AG04450 (cell line): ENCODE measurements around the gene TPGS1. TPM values are rescaled to one million over a fixed set of nuclear protein-coding genes. Genes with fewer than 3 reads are reported as not detected.
A peak's percentile ranks its signal among the peaks of the same experiment; 100 is the strongest.

Experiments used
- CTCF ChIA-PET: fragments of 300-600, 350-600 bp; formaldehyde crosslinking; extraction: SDS; loops from one replicate; lab custom pipeline; 2022; ENCODE audit warnings: antibody characterized with exemption, inconsistent platforms; lab: Charles Lee
- POLR2A ChIA-PET: fragments of 350-600 bp; formaldehyde crosslinking; extraction: SDS; loops from one replicate; lab custom pipeline; 2021; ENCODE audit warnings: antibody characterized with exemption, inconsistent platforms; lab: Yijun Ruan, JAX
- DNase-seq: peaks from one replicate; pipeline ENCODE4 v3.0.0-alpha.2; 2011; ENCODE audit warnings: low read depth, low spot score
- H3K27ac ChIP-seq: one replicate; pipeline ENCODE4 v1.5.1; 2012; ENCODE audit warnings: low read depth, low read length, control low read depth
- H3K27me3 ChIP-seq: one replicate; pipeline ENCODE4 v1.6.0; 2012; ENCODE audit warnings: low read length; ENCODE audit not compliant: control insufficient read depth, insufficient read depth
- H3K4me3 ChIP-seq: 2 replicates; pipeline ENCODE4 v1.5.1; 2011; ENCODE audit warnings: mild to moderate bottlenecking, low read depth, low read length, control low read depth
- H3K9me3 ChIP-seq: 2 replicates; pipeline ENCODE4 v1.5.1; 2012; ENCODE audit warnings: low read length; ENCODE audit not compliant: control insufficient read depth, insufficient read depth
- polyA plus RNA-seq: library from polyadenylated mRNA; depleted of rRNA; stranded (reverse); fragments of >200 nt; gene quantifications from 2 replicates; pipeline ENCODE4 v1.2.3, GENCODE V29; 2011
- TF ChIP-seq, protein P1 (sequence below): IDR thresholded peaks from 2 replicates; pipeline ENCODE4 v1.5.1; 2011; ENCODE audit warnings: low read depth, low read length, control low read depth, inconsistent platforms

TPGS1 gene
- polyA plus RNA-seq, 1 experiment = 2.6 TPM

DNA sequence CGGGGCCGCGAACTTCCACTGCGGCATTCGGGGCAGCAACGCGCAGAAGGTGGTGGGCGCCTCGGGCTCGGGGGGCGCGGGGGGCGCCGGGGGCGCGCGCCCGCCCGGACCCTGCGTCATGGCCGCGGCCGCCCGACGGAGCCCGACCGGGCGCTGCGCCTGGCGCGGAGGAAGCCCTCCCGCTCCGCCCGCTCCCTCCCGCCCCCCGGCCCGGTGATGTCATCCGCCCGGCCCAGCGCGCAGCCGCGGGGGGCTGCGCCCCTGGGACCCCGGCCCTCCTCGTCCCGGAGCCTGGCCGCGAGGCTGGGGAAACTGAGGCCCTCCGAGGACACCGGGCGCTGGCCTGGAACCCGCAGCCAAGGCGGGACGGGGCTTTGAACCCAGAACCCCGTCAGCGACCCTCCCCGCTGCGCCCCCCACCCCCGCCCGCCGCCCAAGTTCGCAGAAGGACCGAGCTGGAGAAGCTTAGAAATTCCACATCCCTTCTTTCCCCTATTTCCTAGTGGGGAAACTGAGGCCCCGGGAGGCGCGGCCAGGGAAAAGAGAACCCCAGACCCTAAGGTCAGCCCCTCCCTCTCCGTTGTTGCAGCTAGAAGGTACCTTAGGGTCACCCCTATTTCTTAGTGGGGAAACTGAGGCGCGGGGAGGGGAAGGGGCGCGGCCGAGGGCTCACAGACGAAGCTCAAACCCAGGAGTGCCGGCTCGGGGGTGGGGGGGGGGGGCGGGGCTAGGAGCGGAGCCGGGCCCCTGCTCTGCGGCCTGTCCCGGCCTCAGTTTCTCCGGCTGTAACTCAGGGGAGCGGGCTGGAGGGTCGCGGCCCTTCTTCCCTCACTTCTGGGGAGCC is 46.2 kb upstream of the TPGS1 start, which contains the start of gene SHC2:
TSS of gene SHC2 (minus strand) at position 157 of the 844 bp plus-strand sequence. CDS start at position 120, 37 bp downstream.
- TF ChIP-seq, protein P1, sequence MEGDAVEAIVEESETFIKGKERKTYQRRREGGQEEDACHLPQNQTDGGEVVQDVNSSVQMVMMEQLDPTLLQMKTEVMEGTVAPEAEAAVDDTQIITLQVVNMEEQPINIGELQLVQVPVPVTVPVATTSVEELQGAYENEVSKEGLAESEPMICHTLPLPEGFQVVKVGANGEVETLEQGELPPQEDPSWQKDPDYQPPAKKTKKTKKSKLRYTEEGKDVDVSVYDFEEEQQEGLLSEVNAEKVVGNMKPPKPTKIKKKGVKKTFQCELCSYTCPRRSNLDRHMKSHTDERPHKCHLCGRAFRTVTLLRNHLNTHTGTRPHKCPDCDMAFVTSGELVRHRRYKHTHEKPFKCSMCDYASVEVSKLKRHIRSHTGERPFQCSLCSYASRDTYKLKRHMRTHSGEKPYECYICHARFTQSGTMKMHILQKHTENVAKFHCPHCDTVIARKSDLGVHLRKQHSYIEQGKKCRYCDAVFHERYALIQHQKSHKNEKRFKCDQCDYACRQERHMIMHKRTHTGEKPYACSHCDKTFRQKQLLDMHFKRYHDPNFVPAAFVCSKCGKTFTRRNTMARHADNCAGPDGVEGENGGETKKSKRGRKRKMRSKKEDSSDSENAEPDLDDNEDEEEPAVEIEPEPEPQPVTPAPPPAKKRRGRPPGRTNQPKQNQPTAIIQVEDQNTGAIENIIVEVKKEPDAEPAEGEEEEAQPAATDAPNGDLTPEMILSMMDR = no peak
- H3K4me3 ChIP-seq = peak within 1 kb of the TSS; percentile 62
- ChIA-PET CTCF (interaction anchor here (0.6 kb wide), 1 partner anchor 45 kb away, joined by 7 read pairs; no protein-coding TSS in a partner anchor), POLR2A (no interaction called here)
- peaks cover 30% of the 10 kb centered on the region; the same call in 1 of the 2 replicates for H3K9me3 ChIP-seq
- H3K27me3 ChIP-seq = peaks cover 18% of the 10 kb centered on the region
- DNase-seq = no peak
- no peak within 1 kb of the TSS for H3K27ac ChIP-seq

DNA sequence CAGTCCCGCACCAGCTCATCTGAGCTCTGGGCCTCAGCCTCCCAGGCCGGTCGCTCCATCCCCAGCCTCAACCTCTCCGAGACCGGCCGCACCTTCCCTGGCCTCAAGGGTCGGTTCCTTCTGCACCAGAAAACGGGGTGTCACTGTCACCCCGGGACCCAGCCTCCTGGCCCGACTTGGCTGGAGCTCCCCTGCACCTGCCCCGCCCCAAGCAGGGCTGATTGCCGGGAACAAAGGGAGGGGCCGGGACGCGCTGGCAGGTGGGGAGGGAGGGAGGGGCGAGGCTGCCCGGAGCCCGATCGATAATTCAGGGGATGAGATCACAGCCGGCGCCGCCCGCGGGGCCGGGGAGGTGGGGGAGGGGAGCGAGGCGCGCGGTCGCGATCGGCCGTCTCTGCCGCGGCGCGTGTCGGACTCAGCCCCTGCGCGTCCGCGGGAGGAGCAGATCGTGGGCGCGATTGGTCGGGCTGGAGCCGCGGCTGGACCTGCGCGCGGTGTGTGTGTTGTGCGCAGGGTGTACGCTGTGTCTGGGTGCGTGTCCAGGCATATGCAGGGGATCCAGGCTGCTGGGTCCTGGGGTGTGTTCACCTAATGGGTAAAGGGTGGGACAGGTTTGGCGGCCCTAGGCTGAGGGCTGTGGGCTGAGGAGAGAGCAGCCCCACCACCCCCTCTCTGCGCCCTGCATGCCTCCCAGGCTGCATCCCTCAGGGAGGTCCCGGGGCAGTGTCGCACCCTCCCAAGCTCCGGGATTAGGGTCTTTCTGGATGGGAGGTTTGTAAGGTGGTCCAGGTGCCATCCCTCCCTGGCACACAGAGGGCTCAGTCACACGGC is 45.4 kb upstream of the TPGS1 start:
- no peak overlapping the region for H3K27ac ChIP-seq
- POLR2A ChIA-PET = no interaction called here
- peaks cover 25% of the 10 kb centered on the region; the same call in 1 of the 2 replicates for H3K9me3 ChIP-seq
- peaks cover 18% of the 10 kb centered on the region for H3K27me3 ChIP-seq
- CTCF ChIA-PET = no interaction called here
- DNase-seq = no peak
- H3K4me3 ChIP-seq = no peak overlapping the region
- TF ChIP-seq, protein P1 = no peak

DNA sequence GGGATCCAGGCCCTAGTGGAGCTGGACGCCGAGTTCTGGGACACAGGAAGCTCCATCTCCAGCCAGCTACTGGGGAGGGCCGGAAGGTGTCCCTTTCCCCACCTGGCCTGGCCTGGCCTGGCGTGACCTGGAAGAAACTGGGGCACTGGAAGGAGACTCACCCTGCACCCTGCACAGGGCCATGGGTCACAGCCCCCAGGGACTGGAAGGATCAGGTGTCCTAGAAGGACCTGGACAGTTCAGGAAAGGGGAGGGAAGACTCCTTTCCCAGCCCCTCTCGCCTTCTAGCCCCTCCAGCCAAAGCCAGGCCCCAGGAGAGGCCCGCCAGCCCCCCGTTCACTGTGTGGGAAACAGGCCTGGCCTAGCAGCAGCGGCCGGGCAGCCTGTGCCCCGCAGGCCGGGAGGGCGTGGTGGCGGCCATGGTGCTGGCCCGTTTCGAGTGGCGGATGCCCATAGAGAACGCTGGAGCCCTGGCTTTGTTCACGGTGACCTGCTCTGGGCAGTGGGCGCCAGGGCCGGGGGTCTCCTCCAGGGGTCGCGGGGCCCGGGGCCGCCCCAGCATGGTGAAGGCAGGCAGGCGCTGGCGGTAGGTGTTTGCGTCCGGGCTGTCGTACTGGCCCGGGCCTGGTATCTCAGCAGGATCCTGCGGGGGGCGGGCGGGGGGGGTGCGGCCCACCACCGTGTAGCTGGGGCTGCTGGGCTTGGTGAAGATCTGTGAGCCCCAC is 43.7 kb upstream of the TPGS1 start:
- TF ChIP-seq, protein P1 = no peak
- ChIA-PET CTCF (no interaction called here), POLR2A (interaction anchor here (0.6 kb wide), 1 partner anchor 22 kb away, joined by 3 read pairs; no protein-coding TSS in a partner anchor)
- Histone ChIP-seq H3K27ac (no peak overlapping the region), H3K9me3 (peaks cover 14% of the 10 kb centered on the region; the same call in 1 of the 2 replicates), H3K27me3 (peaks cover 18% of the 10 kb centered on the region), H3K4me3 (no peak overlapping the region)
- no peak for DNase-seq

DNA sequence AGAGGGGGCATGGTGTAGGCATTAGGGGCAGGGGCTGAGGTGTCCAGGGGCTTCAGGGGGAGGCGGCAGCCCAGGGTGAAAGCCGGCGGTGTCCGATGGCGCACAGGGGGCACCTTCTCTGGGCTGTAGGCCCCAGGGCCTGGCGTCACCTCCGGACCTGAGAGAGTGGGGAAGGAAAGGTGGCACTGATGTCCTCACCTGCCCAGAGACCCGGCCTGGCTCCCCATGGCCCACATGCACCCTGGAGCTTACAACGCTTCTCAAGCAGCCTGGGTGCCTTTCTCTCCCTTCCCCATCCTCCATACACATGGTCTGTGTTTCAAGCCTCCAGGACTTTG is 43.1 kb upstream of the TPGS1 start:
- Histone ChIP-seq H3K4me3 (no peak overlapping the region), H3K27me3 (peaks cover 18% of the 10 kb centered on the region), H3K27ac (no peak overlapping the region), H3K9me3 (peaks cover 15% of the 10 kb centered on the region; the same call in 1 of the 2 replicates)
- TF ChIP-seq, protein P1 = no peak
- no peak for DNase-seq
- POLR2A ChIA-PET = no interaction called here
- CTCF ChIA-PET = no interaction called here
